Bone marrow (tissue), 2 donors: ENCODE measurements around the gene GALNT12.

ENCODE experiments used
- DNase-seq, 2 donors: peaks; one replicate each; lab custom pipeline; 2025; lab: John Stamatoyannopoulos, UW

The GALNT12 gene

GRCh38 chr9:98880311-98881015 lies 73.0 kb downstream of the GALNT12 start:
- DNase-seq: no peak

- DNase-seq: no peak
Measured at GRCh38 chr9:98881356-98881755, 73.9 kb downstream of the GALNT12 start.

GRCh38 chr9:98881836-98882568 lies 74.5 kb downstream of the GALNT12 start:
- DNase-seq: no peak

- DNase-seq: no peak
Measured at GRCh38 chr9:98882569-98882923, 75.1 kb downstream of the GALNT12 start.

- no peak for DNase-seq
Measured at GRCh38 chr9:98883276-98883675, 75.8 kb downstream of the GALNT12 start.

- no peak for DNase-seq
Measured at GRCh38 chr9:98884849-98885248, 77.4 kb downstream of the GALNT12 start.

GRCh38 chr9:98885575-98886295 lies 78.3 kb downstream of the GALNT12 start:
- DNase-seq: no peak

- no peak for DNase-seq
Measured at GRCh38 chr9:98886691-98887229, 79.3 kb downstream of the GALNT12 start.

- DNase-seq: no peak
Measured at GRCh38 chr9:98887918-98888510, 80.5 kb downstream of the GALNT12 start.

GRCh38 chr9:98888801-98889421 lies 81.4 kb downstream of the GALNT12 start:
- DNase-seq: no peak

GRCh38 chr9:98890256-98890655 lies 82.8 kb downstream of the GALNT12 start:
- no peak for DNase-seq

GRCh38 chr9:98892288-98892687 lies 84.8 kb downstream of the GALNT12 start:
- no peak for DNase-seq

- no peak for DNase-seq
Measured at GRCh38 chr9:98892690-98893089, 85.2 kb downstream of the GALNT12 start.

GRCh38 chr9:98894171-98894570 lies 86.7 kb downstream of the GALNT12 start:
- no peak for DNase-seq

- DNase-seq: no peak
Measured at GRCh38 chr9:98894761-98895160, 87.3 kb downstream of the GALNT12 start.

GRCh38 chr9:98896632-98897031 lies 89.2 kb downstream of the GALNT12 start:
- DNase-seq: no peak

GRCh38 chr9:98897745-98898144 lies 90.3 kb downstream of the GALNT12 start:
- no peak for DNase-seq

GRCh38 chr9:98899408-98900056 lies 92.1 kb downstream of the GALNT12 start:
- DNase-seq: no peak
